ENCODE data around the gene ERCC6.

The ERCC6 gene

GRCh38 chr10:49524496-49524895, 14.4 kb downstream of the ERCC6 start:
- Mint-ChIP-seq H3K4me1 (peaks cover 16% of the 10 kb centered on the region), H3K27ac (no peak overlapping the region), H3K9me3 (no peaks in the 10 kb centered on the region), H3K4me3 (no peak overlapping the region), H3K27me3 (ENCODE audit: low read depth) (no peaks in the 10 kb centered on the region), H3K36me3 (ENCODE audit: low read depth) (peaks cover 61% of the 10 kb centered on the region)
- no peak for TF ChIP-seq CTCF (IDR thresholded peaks at IDR 0.05; ENCODE audit: unreplicated experiment in 3 of 3)

GRCh38 chr10:49523301-49523700, 15.6 kb downstream of the ERCC6 start:
- no peak overlapping the region for H3K27ac Mint-ChIP-seq
- no peaks in the 10 kb centered on the region for H3K9me3 Mint-ChIP-seq
- TF ChIP-seq CTCF (IDR thresholded peaks at IDR 0.05; ENCODE audit: unreplicated experiment in 3 of 3), result no peak
- H3K27me3 Mint-ChIP-seq (ENCODE audit: low read depth), result no peaks in the 10 kb centered on the region
- peaks cover 54% of the 10 kb centered on the region for H3K36me3 Mint-ChIP-seq (ENCODE audit: low read depth)
- no peak overlapping the region for H3K4me3 Mint-ChIP-seq
- peaks cover 21% of the 10 kb centered on the region for H3K4me1 Mint-ChIP-seq

DNA sequence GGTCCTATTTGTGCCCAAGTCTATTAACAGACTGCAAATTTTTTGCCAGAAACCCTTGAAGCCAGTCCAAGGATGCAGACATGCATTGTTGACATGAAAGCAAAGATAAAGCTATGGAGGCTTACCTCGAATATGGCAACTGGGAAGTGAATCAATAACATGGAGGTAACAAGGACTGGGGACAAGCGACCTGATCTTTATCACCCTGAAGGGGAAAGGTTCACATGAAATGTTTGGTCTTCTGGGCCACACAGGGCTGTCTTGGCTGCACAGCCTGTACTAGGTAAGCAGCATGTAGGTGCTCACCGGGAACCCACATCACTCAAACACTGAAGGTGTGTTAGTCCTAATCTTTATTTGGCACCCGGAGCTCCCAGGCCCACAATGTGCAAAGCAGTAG, 17.9 kb downstream of the ERCC6 start:
- Mint-ChIP-seq H3K9me3 (no peaks in the 10 kb centered on the region), H3K27me3 (ENCODE audit: low read depth) (no peaks in the 10 kb centered on the region), H3K27ac (peak overlapping the region in 1 of 3 experiments; percentile 17), H3K4me3 (no peak overlapping the region), H3K36me3 (ENCODE audit: low read depth) (peaks cover 40% of the 10 kb centered on the region), H3K4me1 (peaks cover 21% of the 10 kb centered on the region)
- TF ChIP-seq CTCF (IDR thresholded peaks at IDR 0.05; ENCODE audit: unreplicated experiment in 3 of 3), result no peak

- Mint-ChIP-seq H3K27me3 (ENCODE audit: low read depth) (no peaks in the 10 kb centered on the region), H3K27ac (peak overlapping the region in 2 of 3 experiments; percentile 17 to 32), H3K4me3 (no peak overlapping the region), H3K9me3 (no peaks in the 10 kb centered on the region), H3K36me3 (ENCODE audit: low read depth) (peaks cover 34% of the 10 kb centered on the region), H3K4me1 (peaks cover 21% of the 10 kb centered on the region)
- no peak for TF ChIP-seq CTCF (IDR thresholded peaks at IDR 0.05; ENCODE audit: unreplicated experiment in 3 of 3)
Measured at GRCh38 chr10:49520122-49520775, 18.7 kb downstream of the ERCC6 start.

DNA sequence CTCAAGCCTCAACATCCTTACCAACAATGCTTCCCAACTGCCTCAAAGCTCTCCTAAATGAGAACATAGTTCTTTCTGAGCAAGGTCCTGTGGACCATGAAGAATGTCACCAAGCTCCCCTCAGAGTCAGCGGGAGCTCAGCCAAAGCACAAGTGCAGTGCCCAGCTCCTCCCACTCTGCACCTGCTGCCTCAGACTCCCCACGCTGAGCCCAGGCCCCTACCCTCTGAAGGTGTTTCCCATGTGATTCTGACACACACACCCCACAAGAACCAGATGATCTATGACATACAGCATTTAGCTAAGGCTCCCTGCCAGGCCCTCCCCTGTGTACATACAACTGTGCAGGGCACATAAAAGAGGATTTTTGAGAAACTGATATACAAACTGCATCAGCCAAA, 19.2 kb downstream of the ERCC6 start:
- Mint-ChIP-seq H3K4me1 (peaks cover 21% of the 10 kb centered on the region), H3K4me3 (no peak overlapping the region), H3K9me3 (no peaks in the 10 kb centered on the region), H3K36me3 (ENCODE audit: low read depth) (peaks cover 31% of the 10 kb centered on the region), H3K27me3 (ENCODE audit: low read depth) (no peaks in the 10 kb centered on the region), H3K27ac (peak overlapping the region in 2 of 3 experiments; percentile 17 to 32)
- no peak for TF ChIP-seq CTCF (IDR thresholded peaks at IDR 0.05; ENCODE audit: unreplicated experiment in 3 of 3)

DNA sequence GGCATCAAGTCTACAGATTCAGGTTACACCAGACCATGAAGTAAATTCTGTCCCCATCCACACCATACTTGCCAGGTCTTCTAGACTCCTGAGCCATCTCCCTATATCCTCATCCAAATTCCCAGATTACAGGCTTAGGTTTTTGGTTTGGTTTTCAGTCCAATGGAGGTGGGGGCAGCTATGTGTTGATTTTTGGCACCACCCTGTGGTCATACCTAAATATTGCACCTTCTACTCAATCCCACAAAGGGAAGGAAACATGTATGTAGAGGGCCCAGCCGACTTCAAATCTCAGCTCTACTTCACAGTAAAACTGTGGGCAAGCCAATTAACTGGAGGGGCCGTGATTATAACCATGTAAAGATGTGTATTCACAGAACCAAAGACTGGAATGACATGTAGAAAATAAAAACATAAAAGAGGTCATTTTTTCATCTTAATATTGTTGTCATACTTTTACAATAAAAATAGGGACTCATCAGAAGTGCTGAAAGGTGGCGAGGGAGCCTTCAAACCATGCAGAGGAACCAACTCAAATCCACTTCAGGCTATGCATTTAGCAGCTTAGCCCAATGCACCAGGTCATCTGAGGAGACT, 19.8 kb downstream of the ERCC6 start:
- no peak overlapping the region for H3K4me3 Mint-ChIP-seq
- H3K4me1 Mint-ChIP-seq, result peaks cover 21% of the 10 kb centered on the region
- no peak overlapping the region for H3K27ac Mint-ChIP-seq
- peak; percentile 53 to 67 (median 65) for TF ChIP-seq CTCF (IDR thresholded peaks at IDR 0.05; ENCODE audit: unreplicated experiment in 3 of 3)
- H3K9me3 Mint-ChIP-seq, result no peaks in the 10 kb centered on the region
- H3K27me3 Mint-ChIP-seq (ENCODE audit: low read depth), result no peaks in the 10 kb centered on the region
- peaks cover 26% of the 10 kb centered on the region for H3K36me3 Mint-ChIP-seq (ENCODE audit: low read depth)
